ENCODE data around the gene ASGR2. TPM values are rescaled to one million over a fixed set of nuclear protein-coding genes. Genes with fewer than 3 reads are reported as not detected.

ASGR2 gene
- total RNA-seq, 1 experiment from 2014 or later = not detected

- DNase-seq (ENCODE audit: low read depth) = peak; percentile 49
Measured at GRCh38 chr17:7064261-7064660, 50.4 kb downstream of the ASGR2 start.

- peak; percentile 60 for DNase-seq (ENCODE audit: low read depth)
Measured at GRCh38 chr17:7063518-7064094, 51.0 kb downstream of the ASGR2 start.

- peak; percentile 97 for DNase-seq (ENCODE audit: low read depth)
Measured at GRCh38 chr17:7060165-7060891, 54.3 kb downstream of the ASGR2 start.

GRCh38 chr17:7058831-7059447 lies 55.7 kb downstream of the ASGR2 start:
- peak; percentile 58 for DNase-seq (ENCODE audit: low read depth)

GRCh38 chr17:7056386-7056785 lies 58.2 kb downstream of the ASGR2 start:
- DNase-seq (ENCODE audit: low read depth) = peak; percentile 82

Other genes with a start within 250 kb of the ASGR2 start
- not detected in 2 replicates for gene ALOX12, start 118.8 kb downstream of the ASGR2 start, total RNA-seq (2014; rRNA removed)
- 161 and 204 TPM in 2 replicates for gene RNASEK, start 102.2 kb downstream of the ASGR2 start, total RNA-seq (2014; rRNA removed)
- gene BCL6B, start 91.8 kb downstream of the ASGR2 start, total RNA-seq (2014; rRNA removed) = not detected in 2 replicates
- 0.63 TPM in 1 of 2 replicates, not detected in the other for gene SLC16A13, start 78.8 kb downstream of the ASGR2 start, total RNA-seq (2014; rRNA removed)
- 0.11 TPM in 1 of 2 replicates, not detected in the other for gene SLC16A11, start 70.7 kb downstream of the ASGR2 start, total RNA-seq (2014; rRNA removed)
- gene CLEC10A, start 34.6 kb downstream of the ASGR2 start, total RNA-seq (2014; rRNA removed) = not detected in 2 replicates
- gene ASGR1, start 64.5 kb upstream of the ASGR2 start, total RNA-seq (2014; rRNA removed) = 0.29 and 1.4 TPM in 2 replicates
- gene DLG4, start 105.0 kb upstream of the ASGR2 start, total RNA-seq (2014; rRNA removed) = 16.6 and 17.3 TPM in 2 replicates
- 485 and 564 TPM in 2 replicates for gene ACADVL, start 105.1 kb upstream of the ASGR2 start, total RNA-seq (2014; rRNA removed)
- 64.8 and 71.4 TPM in 2 replicates for gene DVL2, start 119.7 kb upstream of the ASGR2 start, total RNA-seq (2014; rRNA removed)
- 54.7 and 56.4 TPM in 2 replicates for gene PHF23, start 124.6 kb upstream of the ASGR2 start, total RNA-seq (2014; rRNA removed)
- 161 and 171 TPM in 2 replicates for gene GABARAP, start 127.6 kb upstream of the ASGR2 start, total RNA-seq (2014; rRNA removed)
- gene CTDNEP1, start 136.9 kb upstream of the ASGR2 start, total RNA-seq (2014; rRNA removed) = 59.1 and 65.5 TPM in 2 replicates
- gene ELP5, start 137.4 kb upstream of the ASGR2 start, total RNA-seq (2014; rRNA removed) = 52.6 and 58.2 TPM in 2 replicates
- not detected in 2 replicates for gene CLDN7, start 147.7 kb upstream of the ASGR2 start, total RNA-seq (2014; rRNA removed)
- gene SLC2A4, start 166.9 kb upstream of the ASGR2 start, total RNA-seq (2014; rRNA removed) = 0.11 TPM in 1 of 2 replicates, not detected in the other
- gene YBX2, start 179.8 kb upstream of the ASGR2 start, total RNA-seq (2014; rRNA removed) = not detected in 2 replicates
- 968 and 1,043 TPM in 2 replicates for gene EIF5A, start 192.8 kb upstream of the ASGR2 start, total RNA-seq (2014; rRNA removed)
- 98.7 and 119 TPM in 2 replicates for gene GPS2, start 200.5 kb upstream of the ASGR2 start, total RNA-seq (2014; rRNA removed)
- 15.1 and 15.7 TPM in 2 replicates for gene NEURL4, start 214.5 kb upstream of the ASGR2 start, total RNA-seq (2014; rRNA removed)
- 1.5 TPM in 1 of 2 replicates, not detected in the other for gene ACAP1, start 221.7 kb upstream of the ASGR2 start, total RNA-seq (2014; rRNA removed)
- gene KCTD11, start 237.3 kb upstream of the ASGR2 start, total RNA-seq (2014; rRNA removed) = 8.3 and 9.0 TPM in 2 replicates
- not detected in 2 replicates for gene TMEM95, start 240.3 kb upstream of the ASGR2 start, total RNA-seq (2014; rRNA removed)

All from LHCN-M2 (cell line).